Stimulated activated effector memory CD8-positive, alpha-beta T cell treated with anti-CD3 and anti-CD28 coated beads, Interleukin-12 subunit alpha, Interleukin-12 subunit beta, amount 100 ng/mL, for 72 hours (primary cell): ENCODE results near the gene FILIP1L.

Experiments used
- ATAC-seq: fragments of 150-1000 bp; cut with Tn5 transposase; 2 replicates; pipeline ENCODE4 v1.10.0; 2021
- DNase-seq, 2 donors: peaks; one replicate each; pipeline ENCODE4 v3.0.0; 2021 to 2022; ENCODE audit warnings: low spot score in 2 of 2
- H3K27ac Mint-ChIP-seq: one replicate; pipeline ENCODE4 v1.8.0; 2022; ENCODE audit warnings: mild to moderate bottlenecking, mixed read lengths
- H3K36me3 Mint-ChIP-seq: one replicate; pipeline ENCODE4 v1.8.0; 2022; ENCODE audit warnings: mild to moderate bottlenecking, mixed read lengths
- H3K4me1 Mint-ChIP-seq: one replicate; pipeline ENCODE4 v1.8.0; 2022; ENCODE audit warnings: mixed read lengths
- H3K4me3 Mint-ChIP-seq: one replicate; pipeline ENCODE4 v1.8.0; 2022; ENCODE audit warnings: mild to moderate bottlenecking, mixed read lengths
- H3K9me3 Mint-ChIP-seq: one replicate; pipeline ENCODE4 v1.8.0; 2022; ENCODE audit warnings: mixed read lengths

FILIP1L gene

GRCh38 chr3:99825004-99825640, 289.2 kb downstream of the FILIP1L start:
- H3K4me3 Mint-ChIP-seq: no peak overlapping the region
- H3K27ac Mint-ChIP-seq: peak overlapping the region; percentile 9
- DNase-seq (no peak), ATAC-seq (peak; percentile 75)
- no peaks in the 10 kb centered on the region for H3K36me3 Mint-ChIP-seq
- no peaks in the 10 kb centered on the region for H3K9me3 Mint-ChIP-seq
- H3K4me1 Mint-ChIP-seq: peaks cover 13% of the 10 kb centered on the region

GRCh38 chr3:99823723-99824711, 290.3 kb downstream of the FILIP1L start:
- ATAC-seq (peak; percentile 46), DNase-seq (no peak)
- Mint-ChIP-seq H3K27ac (no peak overlapping the region), H3K4me3 (no peak overlapping the region), H3K36me3 (no peaks in the 10 kb centered on the region), H3K9me3 (no peaks in the 10 kb centered on the region), H3K4me1 (peaks cover 18% of the 10 kb centered on the region)

- no peak for ATAC-seq
- H3K4me3 Mint-ChIP-seq: peak overlapping the region; percentile 93
Measured at GRCh38 chr3:99818818-99819217, 295.5 kb downstream of the FILIP1L start.

GRCh38 chr3:99817437-99818240, 296.7 kb downstream of the FILIP1L start, which contains the start of gene CMSS1:
CMSS1 (plus strand) TSS chr3:99817862.
- Mint-ChIP-seq H3K4me3 (peak within 1 kb of the TSS; percentile 93), H3K27ac (peak within 1 kb of the TSS; percentile 98), H3K9me3 (no peaks in the 10 kb centered on the region), H3K4me1 (peaks cover 26% of the 10 kb centered on the region), H3K36me3 (peaks cover 8% of the 10 kb centered on the region)
- ATAC-seq (peak; percentile 97), DNase-seq (peak; percentile 95 to 96)

More at GRCh38 chr3:99818818-99819217, 295.5 kb downstream of the FILIP1L start:
- H3K36me3 Mint-ChIP-seq: peaks cover 8% of the 10 kb centered on the region
- peaks cover 32% of the 10 kb centered on the region for H3K4me1 Mint-ChIP-seq
- no peak for DNase-seq
- peak overlapping the region; percentile 26 for H3K27ac Mint-ChIP-seq
- no peaks in the 10 kb centered on the region for H3K9me3 Mint-ChIP-seq

GRCh38 chr3:99817047-99817436, 297.3 kb downstream of the FILIP1L start:
- Mint-ChIP-seq H3K4me1 (peaks cover 26% of the 10 kb centered on the region), H3K36me3 (peaks cover 8% of the 10 kb centered on the region), H3K4me3 (peak overlapping the region; percentile 93), H3K9me3 (no peaks in the 10 kb centered on the region), H3K27ac (peak overlapping the region; percentile 98)
- DNase-seq (peak in 1 of 2 donors; percentile 53), ATAC-seq (no peak)

DNA sequence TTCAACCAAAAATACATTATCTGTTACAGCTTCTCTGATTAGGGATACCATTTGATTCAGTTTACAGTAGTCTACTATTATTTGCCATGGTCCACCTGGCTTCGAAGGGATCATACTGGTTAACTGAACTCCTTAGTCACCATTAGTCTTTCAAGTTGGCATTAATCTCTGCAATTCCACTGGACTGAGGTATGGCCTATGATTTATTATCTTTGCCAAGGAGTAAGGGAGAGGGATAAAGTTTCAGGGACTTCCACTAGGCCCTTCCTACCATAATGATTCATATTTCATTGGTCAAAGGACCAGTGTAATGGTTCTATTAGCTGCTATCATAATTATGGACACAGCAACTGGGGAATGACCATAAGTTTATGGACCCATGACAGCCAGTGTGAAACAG, 303.9 kb downstream of the FILIP1L start:
- Mint-ChIP-seq H3K36me3 (no peaks in the 10 kb centered on the region), H3K4me3 (no peak overlapping the region), H3K27ac (no peak overlapping the region), H3K9me3 (peaks cover 4% of the 10 kb centered on the region), H3K4me1 (no peaks in the 10 kb centered on the region)
- ATAC-seq (no peak), DNase-seq (no peak)

DNA sequence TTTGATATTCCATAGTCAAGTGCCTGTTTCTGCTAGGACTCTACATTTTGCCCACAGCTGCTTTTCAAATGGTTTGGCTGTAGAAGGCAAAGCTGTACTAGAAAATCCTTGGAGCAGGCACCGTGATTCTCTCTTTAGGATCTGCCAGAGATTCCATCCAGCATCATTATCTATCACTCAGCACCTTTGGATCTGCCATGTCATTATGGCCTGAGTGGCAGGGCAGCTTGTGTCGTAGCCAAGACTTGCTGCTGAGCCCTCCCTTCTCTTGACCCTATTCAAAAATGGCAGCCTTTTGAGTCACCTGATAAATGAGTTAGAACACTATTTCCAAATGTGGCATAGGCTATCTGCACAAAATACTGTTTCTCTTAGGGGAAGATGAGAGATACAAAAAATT, 304.7 kb downstream of the FILIP1L start:
- H3K4me3 Mint-ChIP-seq: no peak overlapping the region
- ATAC-seq (no peak), DNase-seq (no peak)
- peaks cover 6% of the 10 kb centered on the region for H3K9me3 Mint-ChIP-seq
- H3K4me1 Mint-ChIP-seq: no peaks in the 10 kb centered on the region
- H3K27ac Mint-ChIP-seq: no peak overlapping the region
- H3K36me3 Mint-ChIP-seq: no peaks in the 10 kb centered on the region

DNA sequence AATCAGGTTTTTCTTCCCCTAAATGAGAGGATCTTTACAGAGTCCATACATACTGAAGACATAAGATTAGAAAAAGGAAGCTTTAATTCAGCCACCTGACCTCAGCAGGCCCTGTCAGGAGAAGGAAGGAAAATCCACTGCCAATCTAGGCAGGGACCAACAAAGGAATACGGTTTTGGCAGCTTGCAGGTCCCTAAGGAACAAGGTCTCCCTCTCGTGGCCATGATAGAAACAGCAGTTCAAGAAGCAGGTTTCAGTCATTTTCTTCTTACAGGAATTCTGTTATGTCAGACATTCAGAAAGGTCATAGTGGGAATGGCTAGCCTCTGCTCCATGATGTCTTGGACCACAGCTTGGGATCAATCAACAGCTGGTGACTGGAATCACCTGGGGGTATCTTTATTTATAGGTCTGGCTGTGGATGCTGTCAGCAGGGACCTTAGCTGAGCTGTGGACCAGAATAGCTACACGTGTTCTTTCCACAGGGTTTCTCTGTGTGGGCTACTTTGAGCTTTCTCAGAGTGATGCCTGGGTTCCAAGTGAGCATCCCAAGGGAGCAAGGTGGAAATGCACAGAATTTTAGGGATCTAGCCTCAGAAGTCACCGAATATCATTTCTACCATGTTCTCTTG, 306.0 kb downstream of the FILIP1L start:
- H3K4me3 Mint-ChIP-seq: no peak overlapping the region
- DNase-seq: peak; percentile 19 to 58
- peaks cover 6% of the 10 kb centered on the region for H3K9me3 Mint-ChIP-seq
- H3K36me3 Mint-ChIP-seq: no peaks in the 10 kb centered on the region
- H3K4me1 Mint-ChIP-seq: no peaks in the 10 kb centered on the region
- no peak overlapping the region for H3K27ac Mint-ChIP-seq
- ATAC-seq: no peak

DNA sequence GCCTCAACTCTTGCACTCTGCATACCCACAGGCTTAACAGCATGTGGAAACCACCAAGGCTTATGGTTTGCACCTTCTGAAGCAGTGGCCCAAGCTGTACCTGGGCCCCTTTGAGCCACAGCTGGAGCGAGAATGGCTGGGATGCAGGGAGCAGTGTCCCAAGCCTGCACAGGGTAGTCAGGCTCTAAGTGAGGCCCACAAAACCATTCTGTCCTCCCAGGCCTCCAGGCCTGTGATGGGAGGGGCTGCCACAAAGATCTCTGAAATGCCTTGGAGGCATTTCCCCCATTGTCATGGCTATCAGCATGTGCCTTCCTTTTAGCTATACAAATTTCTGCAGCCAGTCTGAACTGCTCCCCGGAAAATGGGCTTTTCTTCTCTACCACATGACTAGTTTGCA, 309.1 kb downstream of the FILIP1L start:
- no peak overlapping the region for H3K4me3 Mint-ChIP-seq
- ATAC-seq (no peak), DNase-seq (no peak)
- H3K36me3 Mint-ChIP-seq: no peaks in the 10 kb centered on the region
- peaks cover 6% of the 10 kb centered on the region for H3K9me3 Mint-ChIP-seq
- no peaks in the 10 kb centered on the region for H3K4me1 Mint-ChIP-seq
- no peak overlapping the region for H3K27ac Mint-ChIP-seq

DNA sequence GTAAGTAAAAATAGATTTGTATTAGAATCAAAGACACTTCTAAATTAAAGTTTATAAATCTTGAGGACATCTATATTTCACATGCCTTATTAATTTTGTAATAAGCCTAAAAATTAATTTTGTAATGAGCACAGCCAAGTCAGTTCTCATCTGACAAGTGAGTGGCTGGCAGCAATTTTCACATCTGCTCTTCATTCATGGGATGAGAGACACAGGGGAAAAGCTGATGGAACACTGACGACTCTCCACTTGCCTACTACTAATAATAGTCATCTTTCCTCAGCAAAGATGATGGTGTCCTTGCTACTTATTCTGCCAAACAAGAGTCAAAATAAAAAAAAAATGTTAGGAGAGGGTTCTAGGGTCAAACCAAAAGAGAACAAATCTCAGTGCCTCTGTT, 311.0 kb downstream of the FILIP1L start:
- Mint-ChIP-seq H3K36me3 (no peaks in the 10 kb centered on the region), H3K4me3 (no peak overlapping the region), H3K9me3 (peaks cover 6% of the 10 kb centered on the region), H3K27ac (no peak overlapping the region), H3K4me1 (no peaks in the 10 kb centered on the region)
- DNase-seq: no peak
- ATAC-seq: no peak

GRCh38 chr3:99799422-99799821, 314.9 kb downstream of the FILIP1L start:
- H3K9me3 Mint-ChIP-seq: no peaks in the 10 kb centered on the region
- H3K4me1 Mint-ChIP-seq: no peaks in the 10 kb centered on the region
- H3K27ac Mint-ChIP-seq: no peak overlapping the region
- H3K36me3 Mint-ChIP-seq: no peaks in the 10 kb centered on the region
- ATAC-seq: no peak
- no peak for DNase-seq
- no peak overlapping the region for H3K4me3 Mint-ChIP-seq

GRCh38 chr3:99795573-99795972, 318.7 kb downstream of the FILIP1L start:
- ATAC-seq (no peak), DNase-seq (no peak)
- Mint-ChIP-seq H3K9me3 (no peaks in the 10 kb centered on the region), H3K4me1 (no peaks in the 10 kb centered on the region), H3K27ac (no peak overlapping the region), H3K36me3 (no peaks in the 10 kb centered on the region), H3K4me3 (no peak overlapping the region)

DNA sequence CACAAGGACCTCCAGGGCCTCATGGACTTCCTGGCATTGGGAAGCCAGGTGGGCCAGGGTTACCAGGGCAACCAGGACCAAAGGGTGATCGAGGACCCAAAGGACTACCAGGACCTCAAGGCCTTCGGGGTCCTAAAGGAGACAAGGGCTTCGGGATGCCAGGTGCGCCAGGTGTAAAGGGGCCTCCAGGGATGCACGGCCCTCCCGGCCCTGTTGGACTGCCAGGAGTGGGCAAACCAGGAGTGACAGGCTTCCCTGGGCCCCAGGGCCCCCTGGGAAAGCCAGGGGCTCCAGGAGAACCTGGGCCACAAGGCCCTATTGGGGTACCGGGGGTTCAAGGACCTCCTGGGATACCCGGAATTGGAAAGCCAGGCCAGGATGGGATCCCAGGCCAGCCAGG, 319.8 kb downstream of the FILIP1L start:
- no peaks in the 10 kb centered on the region for H3K36me3 Mint-ChIP-seq
- no peak for DNase-seq
- no peak overlapping the region for H3K27ac Mint-ChIP-seq
- no peak for ATAC-seq
- H3K4me1 Mint-ChIP-seq: no peaks in the 10 kb centered on the region
- no peak overlapping the region for H3K4me3 Mint-ChIP-seq
- no peaks in the 10 kb centered on the region for H3K9me3 Mint-ChIP-seq

GRCh38 chr3:99789011-99789721, 325.1 kb downstream of the FILIP1L start:
- H3K4me3 Mint-ChIP-seq: no peak overlapping the region
- no peaks in the 10 kb centered on the region for H3K36me3 Mint-ChIP-seq
- ATAC-seq: peak; percentile 77

More at GRCh38 chr3:99789011-99789721, 325.1 kb downstream of the FILIP1L start:
- no peak for DNase-seq
- Mint-ChIP-seq H3K27ac (no peak overlapping the region), H3K4me1 (no peaks in the 10 kb centered on the region), H3K9me3 (no peaks in the 10 kb centered on the region)
